GM03348 (cell line): ENCODE data around the gene PPFIBP2.

ENCODE experiments used
- DNase-seq: peaks from one replicate; pipeline ENCODE4 v3.0.0; 2012; ENCODE audit warnings: low spot score

The PPFIBP2 gene

GRCh38 chr11:7667460-7667859 is 153.7 kb downstream of the PPFIBP2 start:
- DNase-seq: no peak

GRCh38 chr11:7668464-7668863 is 154.7 kb downstream of the PPFIBP2 start:
- DNase-seq: no peak

GRCh38 chr11:7668911-7669310 is 155.1 kb downstream of the PPFIBP2 start:
- DNase-seq: no peak

GRCh38 chr11:7670641-7671040 is 156.8 kb downstream of the PPFIBP2 start:
- DNase-seq: no peak

GRCh38 chr11:7671347-7672215 is 157.8 kb downstream of the PPFIBP2 start:
- no peak for DNase-seq

- no peak for DNase-seq
Measured at GRCh38 chr11:7672276-7672959, 158.6 kb downstream of the PPFIBP2 start.

- DNase-seq: peak; percentile 76
Measured at GRCh38 chr11:7672960-7673723, 159.3 kb downstream of the PPFIBP2 start, which contains the start of gene CYB5R2. CYB5R2 (minus strand) TSS chr11:7673500; CDS start chr11:7672825, 675 bp downstream.

GRCh38 chr11:7673724-7674434 is 160.1 kb downstream of the PPFIBP2 start:
- no peak for DNase-seq

- DNase-seq: no peak
Measured at GRCh38 chr11:7675631-7676030, 161.8 kb downstream of the PPFIBP2 start.

- no peak for DNase-seq
Measured at GRCh38 chr11:7677071-7677470, 163.3 kb downstream of the PPFIBP2 start.

GRCh38 chr11:7677796-7678201 is 164.0 kb downstream of the PPFIBP2 start:
- no peak for DNase-seq

- no peak for DNase-seq
Measured at GRCh38 chr11:7683571-7683970, 169.8 kb downstream of the PPFIBP2 start.

- no peak for DNase-seq
Measured at GRCh38 chr11:7686761-7687160, 173.0 kb downstream of the PPFIBP2 start.

- DNase-seq: no peak
Measured at GRCh38 chr11:7687386-7687785, 173.6 kb downstream of the PPFIBP2 start.

GRCh38 chr11:7688238-7688826 is 174.5 kb downstream of the PPFIBP2 start:
- peak; percentile 67 for DNase-seq

- no peak for DNase-seq
Measured at GRCh38 chr11:7689239-7689638, 175.4 kb downstream of the PPFIBP2 start.

- no peak for DNase-seq
Measured at GRCh38 chr11:7690648-7691047, 176.8 kb downstream of the PPFIBP2 start.

- DNase-seq: no peak
Measured at GRCh38 chr11:7691759-7692350, 178.1 kb downstream of the PPFIBP2 start.

- no peak for DNase-seq
Measured at GRCh38 chr11:7692426-7692825, 178.6 kb downstream of the PPFIBP2 start.

GRCh38 chr11:7694235-7694634 is 180.4 kb downstream of the PPFIBP2 start:
- DNase-seq: no peak

GRCh38 chr11:7696424-7696823 is 182.6 kb downstream of the PPFIBP2 start:
- DNase-seq: no peak
